Tibial nerve (tissue), 4 donors: ENCODE results near the gene TTC9B. TPM values are rescaled to one million over a fixed set of nuclear protein-coding genes. Genes with fewer than 3 reads are reported as not detected.

Experiments used
- DNase-seq, 2 donors: peaks; one replicate each; pipeline ENCODE4 v3.0.0-alpha.2; 2019; ENCODE audit warnings: low spot score in 2 of 2
- H3K27ac ChIP-seq, 4 donors: fragments of 200-600 bp; sonication (generic) in 3 of 4; one replicate each; pipeline ENCODE4 v1.5.1; 2017 to 2019; ENCODE audit warnings: mild to moderate bottlenecking in 1 of 4
- H3K27me3 ChIP-seq, 2 donors: fragments of 200-600 bp; sonication (generic) in 1 of 2; one replicate each; pipeline versions ENCODE4 v1.5.1 to v1.6.0; 2017 to 2019
- H3K36me3 ChIP-seq, 3 donors: fragments of 200-600 bp; sonication (generic); one replicate each; pipeline ENCODE4 v1.5.1; 2018 to 2019
- H3K4me1 ChIP-seq, 4 donors: fragments of 200-600 bp; sonication (generic) in 3 of 4; one replicate each; pipeline ENCODE4 v1.5.1; 2017 to 2019
- H3K4me3 ChIP-seq, 4 donors: fragments of 200-600 bp; sonication (generic) in 3 of 4; one replicate each; pipeline ENCODE4 v1.5.1; 2017 to 2019; ENCODE audit warnings: mild to moderate bottlenecking in 1 of 4, moderate library complexity in 1 of 4
- H3K9me3 ChIP-seq, 4 donors: fragments of 200-600 bp; sonication (generic) in 3 of 4; one replicate each; pipeline ENCODE4 v1.5.1; 2017 to 2019
- CTCF ChIP-seq, 5 experiments: fragments of 200-600 bp in 3 of 5; fragments of 450-650 bp in 2 of 5; sonication (generic) in 3 of 5; IDR thresholded peaks; one replicate each; pipeline ENCODE4 v1.5.1; 2016 to 2019; ENCODE audit warnings: antibody characterized with exemption in 5 of 5, mild to moderate bottlenecking in 3 of 5, moderate library complexity in 2 of 5
- EP300 ChIP-seq, 2 donors: sonication (generic); formaldehyde crosslinking; IDR thresholded peaks; one replicate each; pipeline ENCODE4 v1.6.1; 2017; ENCODE audit warnings: antibody characterized with exemption in 2 of 2, mild to moderate bottlenecking in 1 of 2
- POLR2A ChIP-seq, 2 donors: fragments of 450-650 bp; IDR thresholded peaks; one replicate each; pipeline ENCODE4 v1.6.1; 2017; ENCODE audit warnings: antibody characterized with exemption in 2 of 2, mild to moderate bottlenecking in 2 of 2, moderate library complexity in 2 of 2
- WGBS, 2 donors: methylation state at CpG; one replicate each; pipeline ENCODE4 v1.1.5; 2018; 5-methylcytosine and 5-hydroxymethylcytosine counted together
- total RNA-seq, 4 donors: library from RNA; depleted of rRNA; stranded (reverse); fragments of >200 nt; gene quantifications; one replicate each; pipeline ENCODE4 v1.1.0, GENCODE V29; 2016

Gene TTC9B
- total RNA-seq: under 1 TPM in 1 of 4 donors, not detected in 3; 0.84 TPM

GRCh38 chr19:40217934-40218890, at the start of gene TTC9B:
TSS of gene TTC9B (minus strand) at chr19:40218384. CDS start at chr19:40218381, 3 bp downstream.
- Histone ChIP-seq H3K9me3 (no peaks in the 10 kb centered on the region), H3K27ac (no peak within 1 kb of the TSS), H3K27me3 (peaks cover 4 to 59% of the 10 kb centered on the region in 2 donors), H3K4me3 (no peak within 1 kb of the TSS), H3K36me3 (peaks cover 0 to 18% (median 0%) of the 10 kb centered on the region in 3 donors), H3K4me1 (peaks cover 0 to 14% (median 0%) of the 10 kb centered on the region in 4 donors)
- no peak for DNase-seq
- TF ChIP-seq CTCF (IDR thresholded peaks at IDR 0.05) (no peak), EP300 (IDR thresholded peaks at IDR 0.05) (no peak), POLR2A (IDR thresholded peaks at IDR 0.05) (no peak)
- WGBS, 2 donors: 7 to 8% methylated on average over 31 to 34 of the region's 75 CpGs

GRCh38 chr19:40267601-40267997, 49.4 kb upstream of the TTC9B start:
- no peak for DNase-seq
- TF ChIP-seq EP300 (IDR thresholded peaks at IDR 0.05) (no peak), CTCF (IDR thresholded peaks at IDR 0.05) (no peak), POLR2A (IDR thresholded peaks at IDR 0.05) (no peak)
- Histone ChIP-seq H3K4me1 (peaks cover 0 to 57% (median 0%) of the 10 kb centered on the region in 4 donors), H3K27ac (no peak overlapping the region), H3K9me3 (no peaks in the 10 kb centered on the region), H3K36me3 (peaks cover 0 to 58% (median 0%) of the 10 kb centered on the region in 3 donors), H3K27me3 (no peaks in the 10 kb centered on the region), H3K4me3 (no peak overlapping the region)
- WGBS, 2 donors: 80 to 82% methylated on average over 6 of the region's 6 CpGs

- WGBS, 2 donors: 76 to 81% methylated on average over 15 of the region's 15 CpGs
- Histone ChIP-seq H3K36me3 (peaks cover 0 to 60% (median 0%) of the 10 kb centered on the region in 3 donors), H3K4me1 (peaks cover 0 to 53% (median 0%) of the 10 kb centered on the region in 4 donors), H3K27ac (no peak overlapping the region), H3K27me3 (no peaks in the 10 kb centered on the region), H3K4me3 (no peak overlapping the region), H3K9me3 (no peaks in the 10 kb centered on the region)
- no peak for DNase-seq
- TF ChIP-seq CTCF (IDR thresholded peaks at IDR 0.05) (no peak), EP300 (IDR thresholded peaks at IDR 0.05) (no peak), POLR2A (IDR thresholded peaks at IDR 0.05) (no peak)
These were observed 48.9 kb upstream of the TTC9B start for GRCh38 chr19:40266912-40267600.

- Histone ChIP-seq H3K27me3 (no peaks in the 10 kb centered on the region), H3K4me1 (peaks cover 0 to 48% (median 0%) of the 10 kb centered on the region in 4 donors), H3K36me3 (peaks cover 0 to 62% (median 0%) of the 10 kb centered on the region in 3 donors), H3K4me3 (no peak overlapping the region), H3K27ac (no peak overlapping the region), H3K9me3 (no peaks in the 10 kb centered on the region)
- DNase-seq: no peak
- TF ChIP-seq POLR2A (IDR thresholded peaks at IDR 0.05): no peak
- TF ChIP-seq EP300 (IDR thresholded peaks at IDR 0.05): no peak
- no peak for TF ChIP-seq CTCF (IDR thresholded peaks at IDR 0.05)
- 68 to 72% methylated on average over 16 to 17 of the region's 17 CpGs for whole genome bisulfite sequencing, 2 donors
These were observed 47.9 kb upstream of the TTC9B start for GRCh38 chr19:40266119-40266518.
